Osteoblast (primary cell): Measurements from ENCODE around the gene ENDOG. TPM values are rescaled to one million over a fixed set of nuclear protein-coding genes. Genes with fewer than 3 reads are reported as not detected.

Experiments used
- DNase-seq: peaks from one replicate; pipeline ENCODE4 v3.0.0; 2011; ENCODE audit warnings: low spot score, mixed read lengths; ENCODE audit not compliant: insufficient read length; ENCODE audit errors: missing footprints
- H2AFZ ChIP-seq: 2 replicates; pipeline ENCODE4 v1.6.0; 2011; ENCODE audit warnings: mild to moderate bottlenecking, low read length
- H3K27ac ChIP-seq: 2 replicates; pipeline ENCODE4 v1.5.1; 2011; ENCODE audit warnings: mild to moderate bottlenecking, low read depth, low read length, moderate library complexity
- H3K27me3 ChIP-seq: 2 replicates; pipeline ENCODE4 v1.6.0; 2012; ENCODE audit warnings: mild to moderate bottlenecking, control low read depth, inconsistent platforms, low read length, moderate library complexity; ENCODE audit not compliant: insufficient read depth
- H3K36me3 ChIP-seq: 2 replicates; pipeline ENCODE4 v1.5.1; 2011; ENCODE audit warnings: mild to moderate bottlenecking, low read length, control low read depth, moderate library complexity; ENCODE audit not compliant: insufficient read depth
- H3K4me1 ChIP-seq: 2 replicates; pipeline ENCODE4 v1.5.1; 2011; ENCODE audit warnings: mild to moderate bottlenecking, low read length, control low read depth, moderate library complexity; ENCODE audit not compliant: insufficient read depth
- H3K4me2 ChIP-seq: 2 replicates; pipeline ENCODE4 v1.6.0; 2011; ENCODE audit warnings: mild to moderate bottlenecking, low read length; ENCODE audit not compliant: insufficient read depth
- H3K4me3 ChIP-seq: fragments of 200-600 bp; sonication (generic); 3 replicates; pipeline ENCODE4 v1.5.1; 2012; ENCODE audit warnings: mild to moderate bottlenecking, low read length, inconsistent platforms; ENCODE audit not compliant: insufficient read depth
- H3K79me2 ChIP-seq: 2 replicates; pipeline ENCODE4 v1.6.0; 2012; ENCODE audit warnings: mild to moderate bottlenecking, low read length, control low read depth, inconsistent platforms; ENCODE audit not compliant: insufficient read depth
- H3K9me3 ChIP-seq: 2 replicates; pipeline ENCODE4 v1.5.1; 2011; ENCODE audit warnings: low read depth, low read length, control low read depth
- H4K20me1 ChIP-seq: 2 replicates; pipeline ENCODE4 v1.6.0; 2012; ENCODE audit warnings: mild to moderate bottlenecking, low read length, control low read depth; ENCODE audit not compliant: insufficient read depth
- total RNA-seq: library from RNA; depleted of rRNA; stranded (reverse); fragments of >200 nt; gene quantifications from 2 replicates; pipeline ENCODE4 v1.2.3, GENCODE V29; 2012
- TF ChIP-seq, protein P1 (sequence below): IDR thresholded peaks from 2 replicates; pipeline ENCODE4 v1.5.1; 2011; ENCODE audit warnings: mild to moderate bottlenecking, low read depth, low read length, moderate library complexity; ENCODE audit errors: extremely low read depth

The ENDOG gene
- total RNA-seq, 1 donor, result 17.4 TPM

DNA sequence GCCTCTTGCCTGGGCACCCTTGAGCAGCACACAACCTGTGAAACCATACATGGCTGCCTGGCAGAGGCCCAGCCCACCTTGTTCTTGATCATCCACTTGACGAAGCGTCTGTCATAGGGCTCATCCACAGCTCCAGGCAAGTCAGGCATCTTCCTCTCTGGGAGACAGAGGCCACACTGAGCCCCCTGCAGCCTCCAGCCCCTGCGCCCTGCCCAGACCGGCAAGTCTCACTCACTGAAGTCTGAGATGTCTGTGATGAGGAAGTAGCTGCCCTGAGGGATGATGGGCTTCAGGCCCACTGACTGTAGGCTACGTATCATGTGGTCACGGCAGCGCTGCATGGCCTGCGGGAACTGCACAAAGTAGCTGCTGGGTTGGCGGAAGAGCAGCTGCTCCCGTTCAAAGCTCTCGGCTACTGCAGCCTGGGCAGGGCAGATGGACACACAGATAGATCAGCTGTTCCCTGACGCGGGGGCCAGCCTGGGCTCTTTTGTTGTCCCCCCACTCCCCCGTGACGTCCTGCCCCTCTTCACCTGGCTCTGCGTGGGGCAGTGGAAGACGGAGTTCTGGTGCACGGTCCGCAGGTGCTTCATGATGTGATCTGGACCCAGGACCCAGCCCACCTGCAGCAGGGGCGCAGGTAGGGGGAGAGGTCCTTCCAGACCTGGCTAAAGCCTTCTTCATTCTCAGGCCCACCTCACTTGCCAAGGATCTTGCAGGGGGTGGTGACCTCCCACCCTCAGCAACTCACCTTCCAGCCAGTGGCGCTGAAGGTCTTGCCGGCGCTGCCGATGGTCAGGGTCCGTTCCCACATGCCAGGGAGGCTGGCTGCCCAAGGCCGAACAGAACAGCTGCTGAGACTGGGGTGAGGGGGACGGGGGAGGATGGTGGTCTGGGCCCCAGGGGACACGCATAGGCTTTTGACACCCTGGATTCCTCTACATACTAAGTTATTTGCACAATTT is 17.2 kb downstream of the ENDOG start:
- no peak overlapping the region for H2AFZ ChIP-seq
- no peak overlapping the region for H3K4me3 ChIP-seq
- no peaks in the 10 kb centered on the region for H3K79me2 ChIP-seq
- no peaks in the 10 kb centered on the region for H3K4me1 ChIP-seq
- no peaks in the 10 kb centered on the region for H3K27me3 ChIP-seq
- H3K36me3 ChIP-seq, result no peaks in the 10 kb centered on the region
- H3K4me2 ChIP-seq, result no peak overlapping the region
- no peak overlapping the region for H3K27ac ChIP-seq
- TF ChIP-seq, protein P1, sequence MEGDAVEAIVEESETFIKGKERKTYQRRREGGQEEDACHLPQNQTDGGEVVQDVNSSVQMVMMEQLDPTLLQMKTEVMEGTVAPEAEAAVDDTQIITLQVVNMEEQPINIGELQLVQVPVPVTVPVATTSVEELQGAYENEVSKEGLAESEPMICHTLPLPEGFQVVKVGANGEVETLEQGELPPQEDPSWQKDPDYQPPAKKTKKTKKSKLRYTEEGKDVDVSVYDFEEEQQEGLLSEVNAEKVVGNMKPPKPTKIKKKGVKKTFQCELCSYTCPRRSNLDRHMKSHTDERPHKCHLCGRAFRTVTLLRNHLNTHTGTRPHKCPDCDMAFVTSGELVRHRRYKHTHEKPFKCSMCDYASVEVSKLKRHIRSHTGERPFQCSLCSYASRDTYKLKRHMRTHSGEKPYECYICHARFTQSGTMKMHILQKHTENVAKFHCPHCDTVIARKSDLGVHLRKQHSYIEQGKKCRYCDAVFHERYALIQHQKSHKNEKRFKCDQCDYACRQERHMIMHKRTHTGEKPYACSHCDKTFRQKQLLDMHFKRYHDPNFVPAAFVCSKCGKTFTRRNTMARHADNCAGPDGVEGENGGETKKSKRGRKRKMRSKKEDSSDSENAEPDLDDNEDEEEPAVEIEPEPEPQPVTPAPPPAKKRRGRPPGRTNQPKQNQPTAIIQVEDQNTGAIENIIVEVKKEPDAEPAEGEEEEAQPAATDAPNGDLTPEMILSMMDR, result no peak
- H4K20me1 ChIP-seq, result no peaks in the 10 kb centered on the region
- DNase-seq, result no peak
- H3K9me3 ChIP-seq, result no peaks in the 10 kb centered on the region

DNA sequence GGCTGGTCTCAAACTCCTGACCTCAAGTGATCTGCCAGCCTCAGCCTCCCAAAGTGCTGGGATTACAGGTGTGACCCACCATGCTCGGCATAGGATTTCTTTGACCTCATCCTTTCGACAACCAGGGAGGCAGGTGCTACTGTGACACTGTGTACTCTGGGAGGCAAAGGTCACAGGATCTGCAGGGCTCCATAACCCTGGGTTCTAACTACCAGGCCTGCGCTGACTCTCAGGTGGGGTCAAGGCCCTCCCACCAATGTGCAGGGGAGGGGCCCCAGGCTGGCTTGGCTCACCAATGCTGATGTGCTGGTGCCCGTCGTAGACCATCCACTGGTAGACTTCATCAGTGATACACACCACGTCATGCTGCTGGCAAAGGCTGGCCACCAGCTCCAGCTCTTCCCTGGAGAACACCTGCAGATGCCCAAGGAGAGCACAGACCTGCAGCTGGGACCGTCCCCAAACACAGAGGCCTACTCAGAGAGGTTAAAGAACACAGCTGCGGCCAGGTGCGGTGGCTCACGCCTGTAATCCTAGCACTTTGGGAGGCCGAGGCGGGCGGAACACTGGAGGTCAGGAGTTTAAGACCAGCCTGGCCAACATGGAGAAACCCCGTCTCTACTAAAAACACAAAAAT is 18.3 kb downstream of the ENDOG start:
- Histone ChIP-seq H3K27me3 (no peaks in the 10 kb centered on the region), H3K36me3 (no peaks in the 10 kb centered on the region), H3K9me3 (no peaks in the 10 kb centered on the region), H3K27ac (no peak overlapping the region), H3K4me2 (no peak overlapping the region), H3K4me1 (no peaks in the 10 kb centered on the region), H2AFZ (no peak overlapping the region), H3K4me3 (no peak overlapping the region), H4K20me1 (no peaks in the 10 kb centered on the region), H3K79me2 (no peaks in the 10 kb centered on the region)
- DNase-seq, result no peak
- TF ChIP-seq, protein P1, result no peak

DNA sequence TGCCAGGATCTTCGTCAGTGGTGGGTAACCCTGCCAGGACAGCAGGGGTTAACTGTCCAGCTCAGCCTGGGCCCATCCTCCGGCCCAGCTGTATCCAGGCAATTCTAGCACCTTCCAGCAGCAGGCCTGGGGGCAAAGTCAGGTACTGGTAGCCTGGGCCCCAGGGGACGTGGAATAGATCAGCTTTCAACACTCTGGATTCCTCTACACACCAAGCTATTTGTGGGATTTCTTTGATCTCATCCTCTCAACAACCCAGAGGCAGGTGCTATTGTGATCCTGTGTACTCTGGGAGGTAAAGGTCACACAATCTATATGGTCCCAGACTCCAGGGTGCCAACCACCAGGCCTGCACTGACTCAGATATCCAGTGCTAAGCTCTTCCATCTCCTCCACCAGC is 20.0 kb downstream of the ENDOG start:
- Histone ChIP-seq H3K27ac (no peak overlapping the region), H3K27me3 (no peaks in the 10 kb centered on the region), H3K9me3 (no peaks in the 10 kb centered on the region), H3K4me1 (no peaks in the 10 kb centered on the region), H3K79me2 (no peaks in the 10 kb centered on the region), H2AFZ (no peak overlapping the region), H4K20me1 (no peaks in the 10 kb centered on the region), H3K4me2 (no peak overlapping the region), H3K4me3 (no peak overlapping the region), H3K36me3 (no peaks in the 10 kb centered on the region)
- DNase-seq, result no peak
- TF ChIP-seq, protein P1, result no peak

DNA sequence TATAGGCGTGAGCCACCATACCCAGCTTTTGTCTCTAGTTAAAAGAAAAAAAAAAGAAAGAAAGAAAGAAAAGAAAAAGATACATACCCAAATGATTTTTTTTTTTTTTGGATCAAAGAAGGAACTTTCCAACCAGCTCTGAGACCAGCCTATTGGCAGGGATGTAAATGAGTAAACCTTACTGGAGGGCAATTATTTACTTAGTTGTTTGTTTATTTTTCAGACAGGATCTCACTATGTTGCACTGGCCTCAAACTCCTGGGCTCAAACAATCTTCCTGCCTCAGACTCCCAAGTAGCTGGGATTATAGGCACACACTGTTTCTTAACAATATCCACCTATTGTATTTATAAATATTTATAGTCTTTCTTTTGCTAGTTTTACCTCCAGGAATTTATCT is 22.2 kb downstream of the ENDOG start:
- Histone ChIP-seq H3K27me3 (no peaks in the 10 kb centered on the region), H4K20me1 (no peaks in the 10 kb centered on the region), H3K4me2 (no peak overlapping the region), H3K4me3 (no peak overlapping the region), H3K79me2 (no peaks in the 10 kb centered on the region), H3K9me3 (no peaks in the 10 kb centered on the region), H3K4me1 (no peaks in the 10 kb centered on the region), H2AFZ (no peak overlapping the region), H3K27ac (no peak overlapping the region), H3K36me3 (no peaks in the 10 kb centered on the region)
- TF ChIP-seq, protein P1, result no peak
- DNase-seq, result no peak
